Measurements from ENCODE around the gene RBX1. TPM values are rescaled to one million over a fixed set of nuclear protein-coding genes. Genes with fewer than 3 reads are reported as not detected.

RBX1 gene
- total and polyA plus RNA-seq, 2 of the 8 experiments (the other 6 are each of a cell fraction or from before 2014, with no cell fraction given): 76.5 to 119 TPM

DNA sequence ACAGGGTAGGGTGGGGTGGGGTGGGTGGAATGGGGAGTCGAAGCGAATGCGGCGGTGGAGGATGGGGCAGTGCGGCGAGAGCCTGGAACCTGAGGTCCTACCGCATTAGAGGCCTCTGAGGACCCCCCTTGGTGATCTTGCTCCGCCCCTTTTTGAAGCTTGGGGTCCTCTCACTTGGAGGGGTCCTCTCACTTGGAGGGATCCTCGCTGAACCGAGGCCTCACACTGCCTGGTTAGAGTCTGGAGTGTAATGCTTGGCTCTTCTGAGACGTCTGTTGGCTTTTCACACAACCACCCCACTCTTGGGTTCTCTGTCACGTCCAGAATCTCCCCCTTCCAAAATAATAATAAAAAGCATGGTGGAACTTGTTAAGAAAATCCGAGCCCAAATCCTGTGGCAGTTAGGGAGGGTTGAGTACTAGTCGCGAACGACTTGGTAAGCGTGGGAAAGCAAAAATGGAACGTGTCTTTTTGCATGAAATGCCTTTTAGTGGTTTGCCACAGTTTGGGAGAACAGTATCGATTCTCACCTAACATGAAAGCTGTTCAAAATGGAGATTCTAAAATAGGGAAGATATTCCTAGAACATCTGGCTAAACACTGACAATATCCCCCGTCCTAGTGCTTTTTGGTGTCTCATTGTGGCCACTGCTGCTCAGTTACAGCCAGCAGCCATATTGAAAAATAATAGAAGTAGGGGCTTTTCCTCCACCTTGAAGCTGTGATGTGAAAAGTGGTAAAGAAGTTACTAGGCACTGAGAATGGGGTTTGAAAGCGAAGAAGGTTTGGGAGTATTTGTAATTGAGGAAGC is 822 bp downstream of the RBX1 start:
- H3K79me1 ChIP-seq (ENCODE audit: low read depth, low read length): peaks cover 3% of the 10 kb centered on the region; the same call in 1 of the 2 replicates
- H3K23ac ChIP-seq (ENCODE audit: insufficient read length): peak overlapping the region; percentile 17
- H4K20me1 ChIP-seq (replicated peaks in 1 of 2; ENCODE audit: control insufficient read depth in 1 of 2, insufficient read depth in 2 of 2, low read length in 2 of 2): peaks cover 0 to 4% of the 10 kb centered on the region in 2 experiments
- H3K4me1 ChIP-seq (replicated peaks in 1 of 4; ENCODE audit: control insufficient read depth in 3 of 4, insufficient read depth in 4 of 4, low read length in 3 of 4): peaks cover 0 to 2% (median under 1%) of the 10 kb centered on the region in 4 experiments; a peak in 3 of 7 replicates
- H3K56ac ChIP-seq (replicated peaks; ENCODE audit: insufficient read length, low read depth, low read length): peak overlapping the region; percentile 74
- no peak overlapping the region for H2AK5ac ChIP-seq (ENCODE audit: low read depth, low read length)
- H3K4ac ChIP-seq (replicated peaks; ENCODE audit: insufficient read length, low read depth, low read length): peak overlapping the region; percentile 87
- peak overlapping the region; percentile 50 to 88 (median 78) for H3K4me3 ChIP-seq (ENCODE audit: extremely low read depth in 1 of 4, insufficient read depth in 2 of 4, low read depth in 3 of 4, low read length in 4 of 4)
- no peak overlapping the region for H2AFZ ChIP-seq (ENCODE audit: low read length)
- H4K5ac ChIP-seq (ENCODE audit: insufficient read length, low read depth, low read length): peak overlapping the region; percentile 92
- H3K79me2 ChIP-seq (ENCODE audit: control insufficient read depth in 1 of 2, insufficient read depth in 2 of 2, low read length in 2 of 2): peaks cover 17 to 45% of the 10 kb centered on the region in 2 experiments
- H3K27ac ChIP-seq (ENCODE audit: low read depth, low read length): peak overlapping the region; percentile 53; the same call in 1 of the 2 replicates
- peaks cover 9% of the 10 kb centered on the region for H3K23me2 ChIP-seq (ENCODE audit: low read depth, low read length)
- H2BK120ac ChIP-seq (replicated peaks; ENCODE audit: low read depth, low read length): peak overlapping the region; percentile 4
- peaks cover 3 to 29% (median 13%) of the 10 kb centered on the region in 4 experiments; a peak in 7 of 8 replicates for H3K36me3 ChIP-seq (ENCODE audit: control insufficient read depth in 2 of 4, insufficient read depth in 4 of 4, low read length in 3 of 4)
- H2BK5ac ChIP-seq (ENCODE audit: low read depth, low read length): peak overlapping the region; percentile 40; the same call in 1 of the 2 replicates
- H3K9me3 ChIP-seq (ENCODE audit: insufficient read depth in 2 of 2, low read depth in 1 of 2, low read length in 1 of 2): no peaks in the 10 kb centered on the region
- no peak overlapping the region for H2BK15ac ChIP-seq (ENCODE audit: low read length)
- H3K9ac ChIP-seq (replicated peaks in 1 of 4; ENCODE audit: extremely low read depth in 1 of 4, low read depth in 3 of 4, low read length in 3 of 4): peak overlapping the region; percentile 48 to 95 (median 66)
- H3K14ac ChIP-seq (ENCODE audit: insufficient read length): peak overlapping the region; percentile 84
- H3K4me2 ChIP-seq (ENCODE audit: insufficient read depth in 1 of 2, low read depth in 2 of 2, low read length in 2 of 2): peak overlapping the region; percentile 73 to 97
- ChIA-PET POLR2A (ENCODE audit: partially characterized antibody) (interaction anchor here (0.6 to 2.4 kb wide), 21 partner anchors 9 to 360 kb away, joined by 3 to 44 read pairs (median 5); partner anchors contain the start of genes EP300, ST13 and XPNPEP3), CTCF (ENCODE audit: partially characterized antibody) (interaction anchor here (1.0 to 2.4 kb wide), 2 partner anchors 29 to 67 kb away, joined by 3 to 10 read pairs; no protein-coding TSS in a partner anchor)
- no peak for FAIRE-seq
- H3K18ac ChIP-seq (ENCODE audit: extremely low read depth, low read length): peak overlapping the region; percentile 17; the same call in 1 of the 2 replicates
- H3K27me3 ChIP-seq (replicated peaks in 1 of 4; ENCODE audit: control insufficient read depth in 3 of 4, extremely low read depth in 1 of 4, insufficient read depth in 3 of 4, low read length in 3 of 4): no peaks in the 10 kb centered on the region
- DNase-seq (ENCODE audit: low read depth in 1 of 2, low spot score in 2 of 2): no peak
- H2BK12ac ChIP-seq (ENCODE audit: low read depth, low read length): no peak overlapping the region
- H2BK20ac ChIP-seq (ENCODE audit: low read length): no peak overlapping the region
- WGBS, 2 experiments (ENCODE audit: extremely low coverage in 1 of 2, insufficient coverage in 1 of 2, insufficient read length in 1 of 2, insufficient replicate concordance in 2 of 2, low coverage in 1 of 2, low lambda C conversion rate in 2 of 2, missing lambda C conversion rate in 1 of 2): 15 to 100% methylated on average over 1 to 15 of the region's 21 CpGs
- peak overlapping the region; percentile 17 for H4K91ac ChIP-seq (replicated peaks; ENCODE audit: insufficient read length, low read length)
- H4K8ac ChIP-seq (ENCODE audit: extremely low read depth, insufficient read depth, low read length): peak overlapping the region; percentile 92
- TF ChIP-seq TAF1 (IDR thresholded peaks at IDR 0.05; ENCODE audit: low read depth, low read length) (no peak), HDAC6 (IDR thresholded peaks at IDR 0.05; ENCODE audit: low read depth, low read length) (no peak), POLR2A (IDR thresholded peaks at IDR 0.05; ENCODE audit: control extremely low read depth in 1 of 2, low read depth in 2 of 2, low read length in 2 of 2) (peak; percentile 67 to 79; a peak in 2 of 3 replicates), SRF (IDR thresholded peaks at IDR 0.05; ENCODE audit: low read depth, low read length) (no peak), YY1 (IDR thresholded peaks at IDR 0.05; ENCODE audit: low read depth, low read length) (peak; percentile 84), SIN3A (conservative IDR thresholded peaks at IDR 0.05 in 1 of 2, IDR thresholded peaks at IDR 0.05 in 1 of 2; ENCODE audit: low read depth in 1 of 2, low read length in 2 of 2) (0 out of 4 replicates have a peak, but pooled peaks have one; percentile 22 to 62), EP300 (IDR thresholded peaks at IDR 0.05; ENCODE audit: borderline replicate concordance in 1 of 2, low read depth in 2 of 2, low read length in 2 of 2) (peak in 1 of 2 experiments; percentile 47; a peak in 1 of 3 replicates), BCL11A (IDR thresholded peaks at IDR 0.05; ENCODE audit: low read depth in 2 of 2, low read length in 2 of 2) (no peak), PHF8 (conservative IDR thresholded peaks at IDR 0.05; ENCODE audit: low read depth, low read length) (no peak), POLR2AphosphoS5 (IDR thresholded peaks at IDR 0.05; ENCODE audit: low read depth, low read length) (peak; percentile 45; the same call in 1 of the 2 replicates), GABPA (IDR thresholded peaks at IDR 0.05; ENCODE audit: borderline replicate concordance, insufficient read depth, low read length) (no peak)
